Large intestine (tissue), 3 donors: ENCODE data around the gene ACACB. TPM values are rescaled to one million over a fixed set of nuclear protein-coding genes. Genes with fewer than 3 reads are reported as not detected.
A peak's percentile ranks its signal among the peaks of the same experiment; 100 is the strongest.

Experiments
- DNase-seq, 2 donors: peaks; one replicate each; pipeline versions ENCODE4 v3.0.0 to v3.0.0-alpha.2; 2013
- H3K27ac ChIP-seq: one replicate; pipeline ENCODE4 v1.5.1; 2013; ENCODE audit warnings: low read length
- H3K27me3 ChIP-seq: 2 replicates; pipeline ENCODE4 v1.6.1; 2013; ENCODE audit warnings: low read length; ENCODE audit not compliant: control insufficient read depth, insufficient read depth
- H3K36me3 ChIP-seq: 2 replicates; pipeline ENCODE4 v1.6.1; 2013; ENCODE audit warnings: low read length; ENCODE audit not compliant: control insufficient read depth, insufficient read depth
- H3K4me1 ChIP-seq: one replicate; pipeline ENCODE4 v1.6.1; 2013; ENCODE audit warnings: low read length; ENCODE audit not compliant: control insufficient read depth, insufficient read depth
- H3K4me3 ChIP-seq: one replicate; pipeline ENCODE4 v1.5.1; 2013; ENCODE audit warnings: low read length
- H3K9me3 ChIP-seq: one replicate; pipeline ENCODE4 v1.6.1; 2013; ENCODE audit warnings: mild to moderate bottlenecking, low read depth, low read length, moderate library complexity; ENCODE audit not compliant: control insufficient read depth
- WGBS: methylation state at CpG from one replicate; pipeline ENCODE4 v1.1.5; 2013; ENCODE audit warnings: low lambda C conversion rate; ENCODE audit not compliant: insufficient coverage; 5-methylcytosine and 5-hydroxymethylcytosine counted together
- polyA plus RNA-seq: library from polyadenylated mRNA; unstranded; fragments of 120-200 nt; gene quantifications from one replicate; pipeline ENCODE4 v1.2.1, GENCODE V29; 2013

Gene ACACB
- polyA plus RNA-seq, 1 donor = 11.9 TPM

DNA sequence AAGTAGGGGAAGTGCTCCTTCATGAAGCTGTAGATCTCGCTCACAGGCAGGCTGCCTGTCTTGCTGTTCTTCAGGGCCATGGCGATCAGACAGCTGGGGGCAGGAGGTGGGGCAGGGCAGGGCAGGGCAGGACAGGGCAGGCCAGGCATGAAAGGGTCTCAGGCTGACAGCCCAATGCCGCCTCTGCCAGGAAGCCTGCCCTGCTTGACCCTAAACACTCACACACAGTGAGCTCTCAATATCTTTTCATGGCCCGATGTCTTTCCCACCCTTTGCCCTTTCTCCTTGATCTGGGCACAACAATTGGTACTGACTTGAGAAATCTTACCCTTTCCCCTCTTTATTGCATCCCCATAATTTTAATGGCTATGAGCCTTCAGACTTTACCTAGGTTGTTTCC lies 170.3 kb downstream of the ACACB start:
- peaks cover under 1% of the 10 kb centered on the region for H3K4me1 ChIP-seq
- H3K27ac ChIP-seq = no peak overlapping the region
- H3K36me3 ChIP-seq = no peaks in the 10 kb centered on the region
- DNase-seq = no peak
- H3K27me3 ChIP-seq = peaks cover 12% of the 10 kb centered on the region
- H3K4me3 ChIP-seq = no peak overlapping the region
- no CpG with 5 or more reads among the region's 4 CpGs for WGBS
- no peaks in the 10 kb centered on the region for H3K9me3 ChIP-seq

GRCh38 chr12:109287181-109287580 lies 170.8 kb downstream of the ACACB start:
- Histone ChIP-seq H3K36me3 (no peaks in the 10 kb centered on the region), H3K4me3 (no peak overlapping the region), H3K9me3 (no peaks in the 10 kb centered on the region), H3K27me3 (peaks cover 17% of the 10 kb centered on the region), H3K4me1 (peaks cover 3% of the 10 kb centered on the region), H3K27ac (no peak overlapping the region)
- no CpG with 5 or more reads among the region's 7 CpGs for WGBS
- no peak for DNase-seq

- DNase-seq = no peak
- no peaks in the 10 kb centered on the region for H3K36me3 ChIP-seq
- peaks cover 3% of the 10 kb centered on the region for H3K4me1 ChIP-seq
- peaks cover 20% of the 10 kb centered on the region for H3K27me3 ChIP-seq
- no peak overlapping the region for H3K4me3 ChIP-seq
- no peak overlapping the region for H3K27ac ChIP-seq
- WGBS = no CpG with 5 or more reads among the region's 16 CpGs
- H3K9me3 ChIP-seq = no peaks in the 10 kb centered on the region
Measured at GRCh38 chr12:109287811-109288469, 171.6 kb downstream of the ACACB start.

- Histone ChIP-seq H3K4me1 (peaks cover 3% of the 10 kb centered on the region), H3K4me3 (no peak overlapping the region), H3K27ac (no peak overlapping the region), H3K9me3 (no peaks in the 10 kb centered on the region), H3K36me3 (no peaks in the 10 kb centered on the region), H3K27me3 (peaks cover 20% of the 10 kb centered on the region)
- no CpG with 5 or more reads among the region's 1 CpG for WGBS
- no peak for DNase-seq
Measured at GRCh38 chr12:109288571-109288970, 172.2 kb downstream of the ACACB start.

- Histone ChIP-seq H3K4me1 (peaks cover 3% of the 10 kb centered on the region), H3K36me3 (no peaks in the 10 kb centered on the region), H3K27me3 (peaks cover 20% of the 10 kb centered on the region), H3K9me3 (no peaks in the 10 kb centered on the region), H3K4me3 (no peak overlapping the region), H3K27ac (no peak overlapping the region)
- no CpG with 5 or more reads among the region's 4 CpGs for WGBS
- no peak for DNase-seq
Measured at GRCh38 chr12:109289004-109289403, 172.6 kb downstream of the ACACB start.

- WGBS = no CpG with 5 or more reads among the region's 6 CpGs
- no peak overlapping the region for H3K4me3 ChIP-seq
Measured at GRCh38 chr12:109289551-109289950, 173.2 kb downstream of the ACACB start.

GRCh38 chr12:109290061-109290460 lies 173.7 kb downstream of the ACACB start:
- H3K27ac ChIP-seq = no peak overlapping the region
- DNase-seq = no peak
- no peaks in the 10 kb centered on the region for H3K36me3 ChIP-seq
- H3K9me3 ChIP-seq = no peaks in the 10 kb centered on the region
- H3K4me3 ChIP-seq = no peak overlapping the region
- WGBS = no CpG with 5 or more reads among the region's 18 CpGs
- peaks cover 3% of the 10 kb centered on the region for H3K4me1 ChIP-seq
- H3K27me3 ChIP-seq = peaks cover 20% of the 10 kb centered on the region

More at GRCh38 chr12:109289551-109289950, 173.2 kb downstream of the ACACB start:
- Histone ChIP-seq H3K9me3 (no peaks in the 10 kb centered on the region), H3K4me1 (peaks cover 3% of the 10 kb centered on the region), H3K36me3 (no peaks in the 10 kb centered on the region), H3K27me3 (peaks cover 20% of the 10 kb centered on the region), H3K27ac (no peak overlapping the region)
- DNase-seq = no peak

GRCh38 chr12:109291117-109291516 lies 174.7 kb downstream of the ACACB start:
- peaks cover 20% of the 10 kb centered on the region for H3K27me3 ChIP-seq
- H3K9me3 ChIP-seq = no peaks in the 10 kb centered on the region
- H3K36me3 ChIP-seq = no peaks in the 10 kb centered on the region
- no peak overlapping the region for H3K27ac ChIP-seq
- WGBS = no CpG with 5 or more reads among the region's 15 CpGs
- H3K4me3 ChIP-seq = peak overlapping the region; percentile 6
- peaks cover 3% of the 10 kb centered on the region for H3K4me1 ChIP-seq
- no peak for DNase-seq

GRCh38 chr12:109291521-109292341 lies 175.3 kb downstream of the ACACB start:
- Histone ChIP-seq H3K4me1 (peaks cover 3% of the 10 kb centered on the region), H3K27me3 (peaks cover 20% of the 10 kb centered on the region), H3K36me3 (no peaks in the 10 kb centered on the region), H3K4me3 (peak overlapping the region; percentile 6), H3K27ac (no peak overlapping the region), H3K9me3 (no peaks in the 10 kb centered on the region)
- WGBS = no CpG with 5 or more reads among the region's 31 CpGs
- DNase-seq = peak; percentile 68 to 73

GRCh38 chr12:109292342-109292711 lies 175.9 kb downstream of the ACACB start:
- no CpG with 5 or more reads among the region's 5 CpGs for WGBS
- Histone ChIP-seq H3K27me3 (peaks cover 20% of the 10 kb centered on the region), H3K4me3 (no peak overlapping the region), H3K4me1 (peaks cover 3% of the 10 kb centered on the region), H3K27ac (no peak overlapping the region), H3K36me3 (no peaks in the 10 kb centered on the region), H3K9me3 (no peaks in the 10 kb centered on the region)
- DNase-seq = no peak
